HuH-7.5 (cell line): ENCODE data around the gene ATP1A1.

ENCODE experiments used
- DNase-seq: peaks from one replicate; pipeline ENCODE4 v3.0.0; 2011; ENCODE audit warnings: low spot score

Gene ATP1A1

DNA sequence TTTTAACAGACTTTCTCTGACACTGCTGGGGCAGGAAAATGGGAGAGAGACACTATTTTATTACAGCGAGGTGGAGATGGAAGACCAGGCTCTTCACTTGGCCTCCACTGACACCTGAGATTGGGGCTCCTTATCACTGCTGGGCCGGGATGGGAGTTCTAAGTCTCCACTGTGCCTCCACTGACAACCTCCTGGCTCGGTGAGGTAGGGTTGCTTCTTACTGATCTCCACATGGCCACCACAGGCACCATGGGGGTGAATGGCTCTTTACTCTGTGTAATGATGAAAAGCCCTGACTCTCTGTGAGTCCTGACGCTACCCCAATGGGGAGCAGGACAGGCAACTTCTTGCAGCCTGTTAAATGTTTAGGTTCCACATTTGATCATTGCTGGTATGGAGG lies 67.7 kb downstream of the ATP1A1 start:
- no peak for DNase-seq

DNA sequence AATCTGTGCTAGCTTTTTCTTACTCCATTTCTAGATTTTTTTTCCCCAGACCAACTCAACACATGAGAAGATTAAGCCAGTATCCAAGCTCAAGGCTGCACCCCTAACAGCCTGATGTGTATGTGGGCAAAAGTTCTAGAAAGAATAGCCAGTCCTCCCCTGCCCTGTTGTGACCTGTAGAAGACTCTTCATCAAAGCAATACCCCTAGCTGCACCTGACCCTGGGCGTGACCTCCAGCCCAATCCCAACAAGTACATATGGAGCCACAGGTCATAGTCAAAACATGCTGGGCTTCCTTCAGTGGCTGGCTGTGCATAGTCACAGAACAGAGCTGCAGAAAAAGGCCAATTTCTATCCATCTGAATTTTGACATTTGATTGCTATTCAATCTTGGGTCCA lies 72.5 kb downstream of the ATP1A1 start:
- DNase-seq = no peak

DNA sequence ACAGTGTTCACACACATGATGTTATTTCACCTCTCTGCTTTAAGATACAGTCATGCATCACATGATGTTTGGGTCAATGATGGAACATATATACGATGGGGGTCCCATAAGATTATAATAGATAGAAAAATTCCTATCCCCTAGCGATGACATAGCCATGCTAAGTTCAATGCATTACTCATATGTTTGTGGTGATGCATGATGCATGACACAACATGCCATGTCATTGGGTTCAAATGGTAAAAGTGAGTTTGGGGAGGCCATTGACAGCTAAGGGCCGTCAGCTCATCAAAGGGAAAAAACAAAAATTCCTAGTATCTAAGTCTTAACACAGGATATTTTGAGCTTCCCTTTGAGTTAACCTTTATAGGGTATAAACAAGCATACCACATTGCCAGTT lies 73.6 kb downstream of the ATP1A1 start:
- DNase-seq = no peak

DNA sequence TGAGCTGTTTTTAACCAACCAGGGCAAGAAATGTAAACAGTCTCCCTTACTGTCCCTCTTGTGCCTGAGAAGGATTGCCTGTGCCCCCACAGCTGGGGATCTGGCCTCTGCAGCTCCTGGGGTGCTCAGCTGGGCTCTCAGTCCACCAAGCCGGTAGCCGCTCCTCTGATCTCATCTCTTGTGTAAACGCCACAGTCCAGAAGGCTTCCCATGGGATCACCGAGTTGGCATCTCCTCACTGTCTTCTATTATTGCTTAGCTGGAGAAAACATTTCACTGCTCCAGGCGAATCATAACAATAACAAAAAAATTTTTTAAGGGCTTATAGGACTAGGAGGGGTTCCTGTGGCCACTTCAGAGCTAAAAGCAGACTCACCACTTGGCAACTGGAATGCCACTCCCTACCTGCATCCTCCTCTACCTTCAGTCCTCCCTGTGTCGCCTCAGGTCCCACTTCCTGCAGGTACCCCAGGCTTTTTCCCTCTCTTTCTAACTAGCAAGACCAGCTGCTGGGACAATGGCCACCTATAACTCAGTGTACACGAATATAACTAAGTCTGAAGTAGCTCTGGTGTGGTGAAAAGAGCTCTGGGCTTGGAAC lies 75.8 kb downstream of the ATP1A1 start:
- DNase-seq = peak; percentile 19

DNA sequence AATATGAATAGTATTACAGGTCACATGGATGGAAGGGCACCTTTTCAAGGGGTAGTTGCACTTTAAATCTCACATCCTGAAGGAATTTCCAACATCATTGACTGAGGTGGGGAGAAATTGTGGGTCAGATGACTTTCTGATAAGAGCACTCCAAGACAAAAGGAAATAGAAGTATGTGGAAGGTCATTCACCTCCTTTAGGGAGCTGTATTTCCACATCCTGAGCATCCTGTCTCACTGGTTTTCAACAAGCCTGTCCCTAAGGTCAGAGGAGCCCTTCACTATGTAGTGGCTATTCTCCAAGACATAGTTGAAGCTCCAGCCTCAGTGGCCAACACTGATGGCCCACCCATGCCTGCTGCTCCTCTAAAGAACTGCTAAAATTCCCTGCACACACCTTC lies 76.5 kb downstream of the ATP1A1 start:
- no peak for DNase-seq

DNA sequence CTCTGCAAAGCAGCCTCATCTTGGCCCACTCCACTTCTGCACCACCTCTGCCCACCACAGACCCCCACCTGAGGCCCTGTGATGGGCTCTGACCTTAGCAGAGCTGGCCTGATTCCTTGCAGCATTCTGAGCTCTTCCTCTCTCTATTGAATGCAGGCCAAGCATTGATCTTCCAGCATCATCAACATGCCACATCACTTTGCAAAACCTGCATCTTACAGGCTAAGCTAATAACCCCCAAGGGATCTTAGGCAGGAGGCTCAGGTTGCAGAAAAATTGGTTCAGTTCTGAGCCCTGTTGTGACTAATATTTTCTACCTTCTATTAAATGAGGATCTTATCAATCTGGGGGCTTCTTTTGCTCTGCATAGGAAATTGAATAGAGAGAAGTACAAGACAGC lies 78.7 kb downstream of the ATP1A1 start:
- DNase-seq = no peak

DNA sequence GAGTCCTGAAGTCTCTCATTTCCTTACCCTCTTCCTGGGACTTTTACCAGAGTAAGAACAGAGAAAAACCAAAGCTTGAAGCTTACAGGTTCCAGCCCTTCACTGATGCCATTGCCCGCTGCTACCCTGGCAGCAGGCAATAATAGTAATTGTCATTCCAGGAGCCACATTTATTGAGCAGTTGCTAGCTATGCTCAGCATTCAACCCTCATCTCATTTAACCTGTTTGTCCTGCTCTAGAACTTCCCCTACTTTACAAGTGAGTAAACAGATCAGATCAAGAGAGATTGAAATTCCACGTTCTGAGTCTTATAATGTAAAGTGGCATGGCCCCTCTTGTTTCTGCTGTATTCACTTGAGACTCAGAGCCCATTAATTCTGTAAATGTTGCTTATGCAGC lies 80.4 kb downstream of the ATP1A1 start:
- no peak for DNase-seq

DNA sequence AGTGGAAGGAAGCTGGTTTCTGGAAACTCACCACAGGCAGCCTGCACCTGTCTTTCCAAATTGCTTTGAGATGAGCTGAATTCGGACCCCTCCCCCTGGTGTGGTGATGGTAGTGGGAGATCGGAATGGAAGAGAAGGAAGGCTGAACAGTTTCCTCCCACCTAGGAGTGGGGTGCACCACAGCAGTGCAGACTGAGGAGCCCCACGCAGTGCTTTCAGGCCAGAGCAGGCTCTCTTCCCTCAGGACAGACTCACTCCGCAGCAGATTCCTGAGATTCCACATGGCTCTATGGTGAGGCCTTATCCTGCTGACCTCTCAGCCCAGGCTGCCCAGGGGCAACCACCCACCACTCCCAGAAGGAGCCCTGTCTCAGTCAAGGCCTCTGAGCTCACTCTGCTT lies 80.9 kb downstream of the ATP1A1 start:
- DNase-seq = no peak
